Left renal cortex interstitium (tissue), 4 donors: Measurements from ENCODE around the gene DSCAM. TPM values are rescaled to one million over a fixed set of nuclear protein-coding genes. Genes with fewer than 3 reads are reported as not detected.

Source experiments
- DNase-seq, 4 donors: peaks; one replicate each; pipeline ENCODE4 v3.0.0-alpha.2; 2013; ENCODE audit warnings: low read depth in 4 of 4, low spot score in 2 of 4, missing footprints in 1 of 4
- polyA plus RNA-seq, 4 donors: library from polyadenylated mRNA; unstranded; fragments of 120-200 nt; gene quantifications; one replicate each; pipeline ENCODE4 v1.2.1, GENCODE V29; 2013; ENCODE audit not compliant: insufficient read length in 4 of 4

The DSCAM gene
- polyA plus RNA-seq, 4 donors: 0.07 to 0.14 (median 0.10) TPM

GRCh38 chr21:40841524-40842196 lies 5.3 kb downstream of the DSCAM start:
- DNase-seq: peak in 3 of 4 donors; percentile 36 to 63 (median 60)

GRCh38 chr21:40840401-40841125 lies 6.4 kb downstream of the DSCAM start:
- no peak for DNase-seq

- no peak for DNase-seq
These were observed 7.4 kb downstream of the DSCAM start for GRCh38 chr21:40839521-40839920.

GRCh38 chr21:40837456-40837855 lies 9.5 kb downstream of the DSCAM start:
- no peak for DNase-seq

GRCh38 chr21:40835184-40835694 lies 11.7 kb downstream of the DSCAM start:
- DNase-seq: no peak

GRCh38 chr21:40833184-40833583 lies 13.8 kb downstream of the DSCAM start:
- no peak for DNase-seq

GRCh38 chr21:40832316-40832715 lies 14.6 kb downstream of the DSCAM start:
- no peak for DNase-seq

- no peak for DNase-seq
These were observed 16.1 kb downstream of the DSCAM start for GRCh38 chr21:40830836-40831235.

- no peak for DNase-seq
These were observed 17.2 kb downstream of the DSCAM start for GRCh38 chr21:40829791-40830190.

GRCh38 chr21:40829308-40829707 lies 17.6 kb downstream of the DSCAM start:
- no peak for DNase-seq

GRCh38 chr21:40827509-40827908 lies 19.4 kb downstream of the DSCAM start:
- no peak for DNase-seq

GRCh38 chr21:40819071-40819900 lies 27.7 kb downstream of the DSCAM start:
- no peak for DNase-seq

- no peak for DNase-seq
These were observed 33.0 kb downstream of the DSCAM start for GRCh38 chr21:40813918-40814317.

GRCh38 chr21:40809673-40810197 lies 37.2 kb downstream of the DSCAM start:
- no peak for DNase-seq

- DNase-seq: no peak
These were observed 43.9 kb downstream of the DSCAM start for GRCh38 chr21:40803101-40803500.

- DNase-seq: no peak
These were observed 46.8 kb downstream of the DSCAM start for GRCh38 chr21:40800126-40800525.

- no peak for DNase-seq
These were observed 49.1 kb downstream of the DSCAM start for GRCh38 chr21:40797891-40798290.

- no peak for DNase-seq
These were observed 49.5 kb downstream of the DSCAM start for GRCh38 chr21:40797410-40797809.

GRCh38 chr21:40796464-40796863 lies 50.5 kb downstream of the DSCAM start:
- no peak for DNase-seq

GRCh38 chr21:40795313-40795712 lies 51.6 kb downstream of the DSCAM start:
- no peak for DNase-seq
